Esophagus mucosa (tissue), 1 donor: ENCODE measurements around the gene FADS3. TPM values are rescaled to one million over a fixed set of nuclear protein-coding genes. Genes with fewer than 3 reads are reported as not detected.

Source experiments
- ATAC-seq: fragments of 200-7000 bp; cut with Tn5 transposase; one replicate; pipeline ENCODE4 v1.9.1; 2020
- total RNA-seq: library from RNA; stranded (reverse); gene quantifications from one replicate; pipeline ENCODE4 v1.2.4, GENCODE V29; 2023
- donor health status: DM: yes; HTN: yes; CAD: no.

FADS3 gene
- total RNA-seq, 1 donor from 2014 or later, result 3.0 TPM

DNA sequence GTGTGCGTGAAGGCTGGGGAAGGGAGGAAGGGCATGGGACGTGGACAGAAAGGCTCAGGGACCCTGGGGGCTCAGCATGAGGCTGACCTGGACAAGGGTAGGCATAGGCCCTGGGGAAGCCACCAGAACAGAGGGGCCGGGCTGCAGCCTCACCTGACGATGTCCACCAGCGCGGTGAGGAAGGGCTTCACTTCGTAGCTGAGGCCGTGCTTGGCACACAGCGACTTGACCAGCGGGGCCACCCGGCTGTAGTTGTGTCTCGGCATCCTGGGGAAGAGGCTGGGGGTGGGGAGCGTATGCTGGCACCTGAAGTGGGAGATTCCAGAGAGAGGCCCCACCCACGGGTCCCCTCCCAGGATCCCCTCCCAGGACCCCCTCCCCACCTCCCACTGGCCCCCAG, 15.6 kb downstream of the FADS3 start:
- ATAC-seq, result no peak

DNA sequence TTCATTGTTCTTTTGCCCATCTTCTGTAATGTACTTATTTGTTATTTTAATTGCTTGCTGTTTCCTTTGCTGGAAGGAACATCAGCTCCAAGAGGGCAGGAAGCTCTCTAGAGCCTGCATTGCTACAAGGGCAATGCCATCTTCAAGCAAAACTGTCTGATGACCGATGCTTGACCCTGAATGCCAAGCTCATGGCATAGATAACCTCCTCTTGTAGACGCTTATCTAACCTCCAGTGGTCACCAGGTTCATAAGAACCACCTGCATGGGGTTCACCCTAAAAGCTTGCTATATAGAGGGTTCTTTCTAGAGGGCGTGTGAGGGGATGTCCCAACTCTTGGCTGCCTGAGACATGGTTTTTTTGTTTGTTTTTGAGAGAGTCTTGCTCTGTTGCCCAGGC, 16.5 kb downstream of the FADS3 start:
- ATAC-seq, result no peak

DNA sequence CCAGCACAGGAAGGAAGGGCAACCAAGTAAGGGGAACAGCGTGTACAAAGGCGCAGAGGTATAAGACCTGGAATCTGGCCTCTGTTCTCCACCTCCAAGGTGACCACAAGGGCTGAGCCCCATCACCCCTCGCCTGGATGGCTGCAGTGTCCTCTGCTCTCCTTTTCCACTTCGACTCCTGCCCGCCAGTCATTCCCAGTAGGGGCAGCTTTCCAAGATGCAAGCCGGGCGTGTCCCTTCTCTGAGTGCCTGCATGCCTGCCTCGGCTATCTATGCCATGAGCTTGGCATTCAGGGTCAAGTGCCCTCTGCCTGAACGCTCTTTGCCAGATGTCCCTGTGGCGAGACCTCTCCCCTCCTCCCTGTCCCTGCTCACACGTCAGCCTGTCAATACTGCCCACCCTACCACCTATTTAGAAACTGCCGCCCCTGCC, 17.0 kb downstream of the FADS3 start:
- no peak for ATAC-seq

GRCh38 chr11:61873588-61874376, 17.6 kb downstream of the FADS3 start:
- no peak for ATAC-seq

DNA sequence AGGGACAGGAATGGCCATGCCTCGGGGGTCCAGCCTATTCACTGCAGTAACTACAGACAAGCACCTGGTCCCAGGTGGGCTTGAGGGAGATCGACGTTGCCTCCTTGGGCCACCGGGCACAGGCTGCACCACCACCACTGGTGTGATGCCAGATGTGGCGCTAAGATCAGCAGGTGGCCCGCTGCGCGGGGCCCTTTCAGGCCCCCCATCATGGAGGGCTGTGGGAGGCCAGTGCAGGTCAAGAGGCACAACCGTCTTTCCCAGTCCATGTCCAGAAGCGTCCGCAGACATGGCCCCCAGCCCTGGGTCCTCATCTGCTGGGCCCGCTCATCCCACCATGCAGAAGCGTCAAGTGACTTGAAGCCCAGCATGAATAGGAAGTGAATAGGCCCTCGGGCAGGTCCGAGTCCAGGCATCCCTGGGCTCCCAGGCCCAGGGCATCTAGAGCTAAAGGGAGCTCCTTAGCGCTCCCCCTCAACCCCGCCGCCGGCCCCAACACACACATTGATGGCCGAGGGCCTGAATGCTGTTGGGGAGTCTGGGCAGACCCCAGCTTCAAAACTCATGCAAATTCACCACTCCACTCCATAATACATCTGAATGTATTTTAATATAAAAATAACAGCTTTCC, 18.3 kb downstream of the FADS3 start:
- no peak for ATAC-seq

DNA sequence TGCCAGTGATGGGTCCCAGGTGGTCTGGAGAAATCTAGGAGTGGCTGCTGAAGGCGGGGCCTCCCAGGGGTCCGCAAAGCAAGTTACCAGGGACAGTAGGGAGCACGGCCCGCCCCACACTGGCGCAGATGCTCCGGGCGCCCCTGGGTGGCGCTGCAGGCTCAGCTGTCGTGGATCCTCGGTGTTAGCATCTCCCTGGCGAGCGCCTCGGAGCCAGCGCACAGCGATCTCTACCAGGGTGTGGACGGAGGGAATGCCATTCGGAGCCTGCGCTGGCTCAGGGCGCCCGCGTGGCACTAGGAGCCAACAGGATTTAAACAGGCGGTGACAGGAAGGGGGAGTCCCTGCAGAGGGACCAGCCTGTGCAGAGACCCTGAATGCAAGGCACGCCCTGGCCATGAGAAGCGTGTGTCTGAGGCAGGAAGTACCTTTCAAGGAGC, 20.2 kb downstream of the FADS3 start:
- peak; percentile 93 for ATAC-seq

DNA sequence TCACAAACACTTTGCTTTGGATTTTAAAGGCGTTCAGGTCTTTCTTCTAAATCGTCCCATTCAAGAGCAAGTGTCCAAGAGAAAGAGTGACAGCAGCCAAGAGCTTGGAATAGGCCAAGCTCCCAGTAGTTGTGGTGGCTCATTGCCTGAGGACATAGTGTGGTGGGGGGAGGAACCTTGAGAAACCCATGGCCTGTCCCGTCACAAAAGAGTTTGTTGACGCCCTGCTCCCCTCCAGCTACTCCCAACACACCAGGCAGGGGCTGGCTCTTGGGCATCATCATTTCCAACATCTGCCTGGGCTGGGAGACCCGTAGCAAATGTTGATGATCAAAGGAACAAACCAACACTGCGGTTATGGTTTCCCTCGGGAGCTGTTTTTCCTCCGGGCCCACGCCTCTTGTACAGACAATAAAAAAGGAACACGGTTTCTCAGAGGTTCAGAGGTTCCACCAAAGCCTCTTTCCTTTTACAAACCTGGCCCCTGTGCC, 20.8 kb downstream of the FADS3 start:
- ATAC-seq, result no peak

GRCh38 chr11:61869708-61870451, 21.5 kb downstream of the FADS3 start:
- ATAC-seq, result no peak

DNA sequence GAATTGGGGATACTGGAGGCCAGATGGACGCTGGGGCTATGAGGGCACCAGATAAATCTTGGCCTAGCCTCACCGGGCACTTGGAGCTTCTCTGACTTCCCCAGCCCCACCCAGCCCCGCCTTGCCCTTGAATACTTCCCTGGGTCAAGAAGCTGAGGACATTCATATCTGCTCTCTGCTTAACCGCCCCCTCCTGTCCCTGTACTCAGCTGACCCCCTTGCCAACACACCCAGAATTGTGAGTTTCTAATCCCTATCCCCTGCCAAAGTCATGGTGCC, 22.0 kb downstream of the FADS3 start:
- no peak for ATAC-seq

GRCh38 chr11:61868571-61869428, 22.5 kb downstream of the FADS3 start:
- ATAC-seq, result no peak

- ATAC-seq, result no peak
Observed at GRCh38 chr11:61866958-61867343, 24.4 kb downstream of the FADS3 start.

DNA sequence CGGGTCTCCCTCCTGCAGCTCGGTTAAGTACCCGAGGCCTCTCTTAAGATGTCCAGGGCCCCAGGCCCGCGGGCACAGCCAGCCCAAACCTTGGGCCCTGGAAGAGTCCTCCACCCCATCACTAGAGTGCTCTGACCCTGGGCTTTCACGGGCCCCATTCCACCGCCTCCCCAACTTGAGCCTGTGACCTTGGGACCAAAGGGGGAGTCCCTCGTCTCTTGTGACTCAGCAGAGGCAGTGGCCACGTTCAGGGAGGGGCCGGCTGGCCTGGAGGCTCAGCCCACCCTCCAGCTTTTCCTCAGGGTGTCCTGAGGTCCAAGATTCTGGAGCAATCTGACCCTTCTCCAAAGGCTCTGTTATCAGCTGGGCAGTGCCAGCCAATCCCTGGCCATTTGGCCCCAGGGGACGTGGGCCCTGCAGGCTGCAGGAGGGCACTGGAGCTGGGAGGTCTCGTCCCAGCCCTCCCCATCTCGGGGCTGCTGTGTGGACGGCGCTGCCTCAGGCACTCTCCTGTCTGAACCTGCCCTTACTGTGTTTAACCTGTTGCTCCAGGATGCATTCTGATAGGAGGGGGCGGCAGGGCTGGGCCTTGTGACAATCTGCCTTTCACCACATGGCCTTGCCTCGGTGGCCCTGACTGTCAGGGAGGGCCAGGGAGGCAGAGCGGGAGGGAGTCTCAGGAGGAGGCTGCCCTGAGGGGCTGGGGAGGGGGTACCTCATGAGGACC, 25.0 kb downstream of the FADS3 start:
- ATAC-seq, result no peak

DNA sequence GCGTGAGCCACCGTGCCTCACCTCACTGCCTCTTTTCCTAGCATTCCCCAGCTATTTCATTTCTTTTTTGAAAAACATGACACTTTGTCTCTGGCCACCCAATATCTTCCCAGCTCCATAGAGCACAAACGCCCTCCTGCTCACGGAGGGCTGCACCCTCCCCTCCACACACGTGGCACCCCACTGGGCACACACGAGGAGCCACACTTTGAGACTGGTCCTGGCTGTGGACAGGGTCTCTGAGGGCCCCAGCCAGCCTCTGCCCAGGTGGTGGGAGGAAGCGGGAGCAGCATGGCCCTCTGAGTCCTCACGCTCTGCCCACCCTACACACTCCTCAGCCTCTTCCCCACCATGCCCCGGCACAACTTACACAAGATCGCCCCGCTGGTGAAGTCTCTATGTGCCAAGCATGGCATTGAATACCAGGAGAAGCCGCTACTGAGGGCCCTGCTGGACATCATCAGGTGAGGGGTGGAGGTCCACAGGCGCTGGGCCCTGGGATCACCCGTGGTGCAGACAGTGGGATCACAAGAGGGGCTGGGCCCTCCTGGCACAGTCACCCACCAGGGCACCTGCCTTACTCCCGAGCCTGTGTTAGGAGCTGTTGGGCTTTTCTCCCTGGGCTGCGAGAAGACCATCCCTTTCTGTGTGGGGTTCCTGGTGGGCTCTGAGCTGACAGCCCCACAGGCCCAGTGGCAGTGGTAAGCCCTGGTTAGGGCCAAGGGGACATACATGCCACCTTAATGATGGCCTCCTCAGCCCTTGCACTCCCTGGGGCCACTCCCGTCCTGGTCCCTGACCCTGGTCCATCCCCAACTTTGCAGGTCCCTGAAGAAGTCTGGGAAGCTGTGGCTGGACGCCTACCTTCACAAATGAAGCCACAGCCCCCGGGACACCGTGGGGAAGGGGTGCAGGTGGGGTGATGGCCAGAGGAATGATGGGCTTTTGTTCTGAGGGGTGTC, 26.2 kb downstream of the FADS3 start:
- no peak for ATAC-seq

DNA sequence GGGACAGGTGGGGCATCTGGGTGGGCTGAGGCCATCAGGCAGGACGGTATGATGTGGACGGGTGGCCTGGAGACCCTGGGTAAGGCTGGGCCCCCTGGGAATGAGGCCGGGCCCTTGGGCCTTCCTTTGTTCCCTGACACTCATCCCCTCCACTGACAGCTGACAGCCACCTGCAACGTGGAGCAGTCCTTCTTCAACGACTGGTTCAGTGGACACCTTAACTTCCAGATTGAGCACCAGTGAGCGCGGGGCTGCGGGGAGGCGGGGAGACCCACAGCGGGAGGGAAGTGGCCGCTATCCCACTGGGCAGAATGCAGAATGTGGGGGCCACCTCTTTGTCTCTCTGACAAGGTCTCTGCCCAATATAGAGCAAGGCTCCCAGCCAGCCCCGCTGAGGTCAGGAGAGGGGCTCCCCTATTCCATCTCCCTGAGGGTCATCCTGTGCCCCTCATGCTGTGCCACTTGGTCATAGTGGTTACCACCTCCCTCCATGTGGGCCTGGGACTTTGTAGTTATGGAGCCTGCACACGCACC, 27.7 kb downstream of the FADS3 start:
- peak; percentile 9 for ATAC-seq

DNA sequence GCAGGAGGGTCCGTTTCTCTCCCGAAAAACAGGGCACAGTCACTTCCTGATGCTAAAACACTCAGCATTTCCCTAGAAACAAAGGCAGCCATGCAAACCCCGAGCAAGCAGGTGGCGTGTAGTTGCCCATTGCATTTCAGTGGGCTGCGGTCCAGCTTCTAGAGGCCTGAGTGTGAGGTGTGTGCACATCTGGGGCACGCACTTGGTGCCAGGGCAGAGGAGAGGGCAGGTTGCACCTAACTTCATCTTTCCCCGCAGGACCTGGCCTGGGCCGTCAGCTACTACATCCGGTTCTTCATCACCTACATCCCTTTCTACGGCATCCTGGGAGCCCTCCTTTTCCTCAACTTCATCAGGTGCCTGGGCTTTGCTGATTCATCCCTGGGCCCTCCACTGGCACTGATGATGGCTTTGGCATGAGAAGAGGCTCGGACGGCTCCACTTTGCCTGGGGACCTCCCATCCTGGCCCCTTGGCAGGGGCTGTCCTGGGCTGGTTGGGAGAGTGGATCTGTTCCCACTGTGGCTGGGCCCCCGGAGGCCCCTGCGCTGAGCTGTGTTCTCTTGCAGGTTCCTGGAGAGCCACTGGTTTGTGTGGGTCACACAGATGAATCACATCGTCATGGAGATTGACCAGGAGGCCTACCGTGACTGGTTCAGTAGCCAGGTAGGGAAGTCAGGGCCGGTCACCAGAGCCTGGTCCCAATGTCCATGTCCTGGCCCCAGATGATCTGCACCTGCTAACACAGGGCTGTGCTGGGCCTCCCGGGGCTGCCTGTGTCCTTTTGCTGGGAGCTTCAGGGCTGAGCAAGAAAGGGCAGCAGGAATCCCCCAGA, 28.4 kb downstream of the FADS3 start:
- ATAC-seq, result no peak

DNA sequence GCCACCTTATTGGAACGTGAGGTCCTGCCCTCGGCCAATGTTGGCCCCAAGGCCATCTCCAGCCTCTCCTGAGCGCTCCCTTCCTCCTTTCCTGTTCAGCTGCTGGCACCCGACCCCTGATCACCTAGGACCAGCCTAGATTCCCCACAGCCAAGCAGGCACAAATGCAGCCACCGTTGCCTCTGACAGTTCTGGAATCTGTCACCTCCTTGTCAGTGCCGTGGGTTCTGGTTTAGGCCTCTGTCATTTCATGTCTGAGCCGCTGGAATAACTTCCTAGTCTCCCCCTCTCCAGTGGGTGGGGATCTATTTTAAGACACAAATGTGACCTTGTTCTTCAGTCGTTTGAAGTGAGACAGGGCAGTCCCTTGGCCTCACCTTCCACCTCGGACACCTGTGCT, 29.7 kb downstream of the FADS3 start:
- no peak for ATAC-seq

- ATAC-seq, result peak; percentile 15
Observed at GRCh38 chr11:61860054-61860903, 31.1 kb downstream of the FADS3 start.

DNA sequence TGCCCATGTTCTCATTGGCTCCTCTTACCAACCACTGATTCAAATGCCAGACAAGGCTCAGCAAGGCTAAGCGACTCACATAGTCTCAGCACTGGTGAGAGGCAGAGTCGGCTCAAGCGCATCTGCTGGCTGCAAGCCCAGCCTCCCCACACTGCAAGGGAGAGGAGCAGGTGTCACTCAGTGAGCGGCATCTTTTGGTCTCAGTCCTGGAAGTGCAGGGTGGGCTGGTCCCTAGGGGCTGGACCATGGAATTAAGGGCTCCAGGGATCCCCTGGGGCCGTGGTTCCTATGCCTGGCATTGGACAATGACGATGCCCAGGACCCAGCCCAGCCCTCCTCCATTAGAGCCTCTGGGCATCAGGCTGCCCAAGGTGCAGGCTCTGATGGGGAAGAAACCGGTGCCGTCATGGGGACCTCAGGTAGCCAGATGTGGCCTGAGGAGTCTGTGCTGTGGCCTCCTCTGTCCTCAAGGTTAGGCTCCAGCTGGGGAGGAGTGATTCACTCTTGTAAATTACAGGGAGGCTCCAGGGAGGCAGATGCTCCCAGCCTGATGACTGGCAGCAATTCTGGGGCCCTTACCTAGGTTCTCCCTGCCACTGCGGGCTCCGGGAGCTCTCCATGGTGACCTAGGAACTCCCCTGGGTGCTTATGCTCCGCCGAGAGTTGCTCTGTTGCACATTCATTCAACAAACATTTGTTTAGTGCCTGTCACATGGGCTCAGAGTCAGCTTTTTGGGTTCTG, 35.2 kb downstream of the FADS3 start:
- ATAC-seq, result no peak
